ENCODE results near the gene TRAM2.

GRCh38 chr6:52499681-52500236 lies 77.1 kb downstream of the TRAM2 start:
- TF ChIP-seq POLR2A (IDR thresholded peaks at IDR 0.05) (no peak), CTCF (IDR thresholded peaks at IDR 0.05) (no peak), POLR2AphosphoS5 (IDR thresholded peaks at IDR 0.05; ENCODE audit: insufficient read depth in 1 of 2, low read depth in 1 of 2) (no peak)

All from vagina (tissue), 2 donors.